PFSK-1 (cell line): ENCODE measurements around the gene NRXN3.

ENCODE experiments used
- FOXP2 ChIP-seq: optimal IDR thresholded peaks from 2 replicates; pipeline ENCODE3; 2011; ENCODE audit warnings: borderline replicate concordance, control low read depth, inconsistent platforms; ENCODE audit not compliant: insufficient read depth; ENCODE audit errors: extremely low read length, extremely low read depth
- POLR2AphosphoS5 ChIP-seq: IDR thresholded peaks from 2 replicates; pipeline ENCODE4 v1.6.1; 2012; ENCODE audit warnings: low read depth, mild to moderate bottlenecking, control low read depth, low read length, moderate library complexity
- SIN3A ChIP-seq: IDR thresholded peaks from 2 replicates; pipeline ENCODE4 v1.6.1; 2012; ENCODE audit warnings: mild to moderate bottlenecking, low read length, moderate library complexity, borderline replicate concordance; ENCODE audit not compliant: insufficient read depth
- TAF1 ChIP-seq: IDR thresholded peaks from 2 replicates; pipeline ENCODE4 v1.6.1; 2012; ENCODE audit warnings: low read length, control low read depth, borderline replicate concordance; ENCODE audit not compliant: insufficient read depth
- TF ChIP-seq, protein P1 (sequence below), 2 experiments: IDR thresholded peaks; 2 replicates each; pipeline versions ENCODE4 v1.6.1 to v1.8.0; 2011 to 2012; ENCODE audit warnings: low read depth in 2 of 2, low read length in 2 of 2, control low read depth in 1 of 2, inconsistent platforms in 1 of 2, mild to moderate bottlenecking in 1 of 2, moderate library complexity in 1 of 2; ENCODE audit not compliant: insufficient read depth in 1 of 2

Gene NRXN3

DNA sequence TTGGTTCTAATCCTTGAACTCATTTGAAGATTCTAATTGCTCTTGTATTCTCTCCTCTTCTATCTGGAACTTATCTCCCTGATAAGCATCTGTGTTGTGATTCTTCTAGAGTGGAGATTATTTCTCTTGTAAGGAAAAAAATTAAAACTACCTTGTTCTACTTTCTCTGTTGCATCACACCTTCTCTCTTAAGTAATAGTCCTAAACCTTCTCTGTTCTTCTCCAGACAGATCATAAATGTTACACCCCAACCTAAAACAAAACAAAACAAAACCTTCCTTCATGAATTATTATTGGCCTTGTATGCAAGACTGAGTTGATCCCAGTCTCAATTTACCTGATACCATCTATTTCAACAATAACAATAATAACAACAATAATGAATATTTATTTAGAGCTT is 1429.1 kb downstream of the NRXN3 start:
- no peak for TF ChIP-seq FOXP2
- TF ChIP-seq SIN3A = no peak
- TF ChIP-seq POLR2AphosphoS5 = no peak
- TF ChIP-seq TAF1 = no peak
- TF ChIP-seq, protein P1, sequence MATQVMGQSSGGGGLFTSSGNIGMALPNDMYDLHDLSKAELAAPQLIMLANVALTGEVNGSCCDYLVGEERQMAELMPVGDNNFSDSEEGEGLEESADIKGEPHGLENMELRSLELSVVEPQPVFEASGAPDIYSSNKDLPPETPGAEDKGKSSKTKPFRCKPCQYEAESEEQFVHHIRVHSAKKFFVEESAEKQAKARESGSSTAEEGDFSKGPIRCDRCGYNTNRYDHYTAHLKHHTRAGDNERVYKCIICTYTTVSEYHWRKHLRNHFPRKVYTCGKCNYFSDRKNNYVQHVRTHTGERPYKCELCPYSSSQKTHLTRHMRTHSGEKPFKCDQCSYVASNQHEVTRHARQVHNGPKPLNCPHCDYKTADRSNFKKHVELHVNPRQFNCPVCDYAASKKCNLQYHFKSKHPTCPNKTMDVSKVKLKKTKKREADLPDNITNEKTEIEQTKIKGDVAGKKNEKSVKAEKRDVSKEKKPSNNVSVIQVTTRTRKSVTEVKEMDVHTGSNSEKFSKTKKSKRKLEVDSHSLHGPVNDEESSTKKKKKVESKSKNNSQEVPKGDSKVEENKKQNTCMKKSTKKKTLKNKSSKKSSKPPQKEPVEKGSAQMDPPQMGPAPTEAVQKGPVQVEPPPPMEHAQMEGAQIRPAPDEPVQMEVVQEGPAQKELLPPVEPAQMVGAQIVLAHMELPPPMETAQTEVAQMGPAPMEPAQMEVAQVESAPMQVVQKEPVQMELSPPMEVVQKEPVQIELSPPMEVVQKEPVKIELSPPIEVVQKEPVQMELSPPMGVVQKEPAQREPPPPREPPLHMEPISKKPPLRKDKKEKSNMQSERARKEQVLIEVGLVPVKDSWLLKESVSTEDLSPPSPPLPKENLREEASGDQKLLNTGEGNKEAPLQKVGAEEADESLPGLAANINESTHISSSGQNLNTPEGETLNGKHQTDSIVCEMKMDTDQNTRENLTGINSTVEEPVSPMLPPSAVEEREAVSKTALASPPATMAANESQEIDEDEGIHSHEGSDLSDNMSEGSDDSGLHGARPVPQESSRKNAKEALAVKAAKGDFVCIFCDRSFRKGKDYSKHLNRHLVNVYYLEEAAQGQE (IDR thresholded peaks at IDR 0.05; ENCODE audit: insufficient read depth in 1 of 2, low read depth in 2 of 2, low read length in 2 of 2) = no peak

DNA sequence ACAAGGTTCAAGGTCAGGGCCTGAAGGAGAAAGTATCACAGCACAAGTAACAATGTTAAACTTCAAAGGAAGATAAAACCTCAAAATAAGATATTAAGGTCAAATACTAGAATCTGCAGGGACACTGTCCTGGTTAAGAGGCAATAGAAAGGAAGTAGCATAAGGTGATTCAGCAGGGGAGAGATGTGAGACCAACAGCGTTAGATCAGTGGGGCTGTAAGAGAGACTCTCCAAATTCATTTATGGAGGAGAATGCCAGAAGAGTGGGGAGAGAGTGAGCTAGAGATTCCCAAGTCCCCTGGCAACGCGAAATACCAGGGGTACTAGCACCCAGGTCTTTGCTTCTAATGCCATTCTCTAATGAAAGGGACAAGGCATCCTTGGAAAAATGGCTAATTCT is 1430.2 kb downstream of the NRXN3 start:
- TF ChIP-seq TAF1 (no peak), FOXP2 (no peak), SIN3A (no peak), POLR2AphosphoS5 (no peak)
- TF ChIP-seq, protein P1 (IDR thresholded peaks at IDR 0.05; ENCODE audit: insufficient read depth in 1 of 2, low read depth in 2 of 2, low read length in 2 of 2) = no peak

DNA sequence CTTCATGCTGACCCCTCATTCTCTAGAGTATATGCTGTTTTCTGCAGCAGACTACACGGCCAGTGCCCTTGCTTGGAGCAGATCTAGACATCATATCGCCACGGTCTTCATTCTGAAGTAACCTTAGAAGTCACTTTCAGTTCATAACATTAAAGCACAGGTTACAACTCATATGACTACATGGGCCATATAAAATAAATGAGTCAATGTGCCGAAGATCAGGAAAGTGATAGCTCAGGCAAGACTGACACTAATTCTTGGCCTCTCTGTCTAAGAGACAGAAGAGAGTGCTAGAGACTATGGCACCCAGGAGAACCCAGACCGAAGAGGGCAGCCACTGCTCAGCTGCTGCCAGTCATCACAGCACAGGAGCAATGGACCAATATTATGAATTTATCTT is 1431.4 kb downstream of the NRXN3 start:
- no peak for TF ChIP-seq SIN3A
- no peak for TF ChIP-seq POLR2AphosphoS5
- TF ChIP-seq, protein P1 (IDR thresholded peaks at IDR 0.05; ENCODE audit: insufficient read depth in 1 of 2, low read depth in 2 of 2, low read length in 2 of 2) = no peak
- no peak for TF ChIP-seq TAF1
- TF ChIP-seq FOXP2 = no peak

DNA sequence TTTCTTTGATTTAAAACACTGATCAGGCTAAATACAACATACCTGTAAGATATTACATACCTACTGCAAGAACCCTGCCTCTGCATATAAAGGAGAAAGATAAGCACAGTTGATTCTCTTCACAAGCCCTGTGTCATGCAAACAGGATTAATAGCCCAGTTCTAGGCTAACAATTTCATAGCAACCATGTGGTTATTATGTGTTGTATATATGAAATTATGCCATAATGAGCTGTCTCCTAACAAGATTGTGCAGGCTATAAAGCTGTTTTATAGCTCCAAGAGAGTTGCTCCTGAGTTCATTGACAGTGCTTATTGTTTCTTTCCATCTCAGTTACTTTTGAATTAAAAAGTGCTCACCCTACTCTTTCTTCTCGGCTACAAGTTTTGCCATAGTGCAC is 1431.9 kb downstream of the NRXN3 start:
- TF ChIP-seq TAF1 = no peak
- no peak for TF ChIP-seq POLR2AphosphoS5
- TF ChIP-seq, protein P1 (IDR thresholded peaks at IDR 0.05; ENCODE audit: insufficient read depth in 1 of 2, low read depth in 2 of 2, low read length in 2 of 2) = no peak
- no peak for TF ChIP-seq FOXP2
- TF ChIP-seq SIN3A = no peak

DNA sequence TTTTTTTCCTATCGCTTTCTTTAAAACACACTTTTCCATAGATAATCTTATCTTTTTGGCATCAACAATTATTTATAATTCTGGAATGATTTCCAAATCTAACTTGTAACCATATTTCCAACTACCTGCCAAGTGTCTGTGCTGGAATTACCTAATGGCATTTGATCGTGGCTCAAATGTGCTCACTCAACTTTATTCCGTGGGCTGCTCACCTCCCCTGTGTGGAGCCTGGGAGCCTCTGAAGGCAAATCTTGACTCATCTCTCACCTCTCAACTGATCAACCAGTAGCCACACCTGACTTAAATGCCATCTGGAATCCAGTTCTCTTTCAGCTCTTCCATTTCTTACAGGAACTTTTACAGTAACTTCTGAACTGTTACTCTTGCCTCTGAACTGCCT is 1432.6 kb downstream of the NRXN3 start:
- TF ChIP-seq FOXP2 (no peak), SIN3A (no peak), POLR2AphosphoS5 (no peak), TAF1 (no peak)
- TF ChIP-seq, protein P1 (IDR thresholded peaks at IDR 0.05; ENCODE audit: insufficient read depth in 1 of 2, low read depth in 2 of 2, low read length in 2 of 2) = no peak
